Thyroid gland (tissue), 4 donors: ENCODE measurements around the gene PRKCD. TPM values are rescaled to one million over a fixed set of nuclear protein-coding genes. Genes with fewer than 3 reads are reported as not detected.

Source experiments
- DNase-seq, 2 donors: peaks; one replicate each; pipeline ENCODE4 v3.0.0-alpha.2; 2019
- H3K27ac ChIP-seq, 3 donors: fragments of 200-600 bp; sonication (generic); 1 replicate in 2 of 3; 2 replicates in 1 of 3; pipeline ENCODE4 v1.5.1; 2016 to 2019; ENCODE audit warnings: mild to moderate bottlenecking in 1 of 3, moderate library complexity in 1 of 3
- H3K27me3 ChIP-seq: fragments of 200-600 bp; sonication (generic); one replicate; pipeline ENCODE4 v1.5.1; 2019
- H3K36me3 ChIP-seq, 2 donors: fragments of 200-600 bp; sonication (generic); one replicate each; pipeline ENCODE4 v1.5.1; 2016 to 2019
- H3K4me1 ChIP-seq, 2 donors: fragments of 200-600 bp; sonication (generic); one replicate each; pipeline ENCODE4 v1.5.1; 2017 to 2019
- H3K4me3 ChIP-seq, 3 donors: fragments of 200-600 bp; sonication (generic); replicated peaks in 1 of 3; 1 replicate in 2 of 3; 2 replicates in 1 of 3; pipeline ENCODE4 v1.5.1; 2016; ENCODE audit warnings: mild to moderate bottlenecking in 1 of 3
- H3K9me3 ChIP-seq: fragments of 200-600 bp; sonication (generic); one replicate; pipeline ENCODE4 v1.5.1; 2017
- CTCF ChIP-seq, 6 experiments: fragments of 200-600 bp in 3 of 6; fragments of 450-650 bp in 3 of 6; sonication (generic) in 3 of 6; IDR thresholded peaks; one replicate each; pipeline ENCODE4 v1.5.1; 2016 to 2019; ENCODE audit warnings: antibody characterized with exemption in 6 of 6, mild to moderate bottlenecking in 2 of 6, inconsistent platforms in 1 of 6, moderate library complexity in 1 of 6
- POLR2A ChIP-seq, 2 donors: fragments of 450-650 bp; IDR thresholded peaks; one replicate each; pipeline ENCODE4 v1.6.1; 2017; ENCODE audit warnings: antibody characterized with exemption in 2 of 2, mild to moderate bottlenecking in 2 of 2, moderate library complexity in 1 of 2
- whole genome bisulfite sequencing, 2 donors: methylation state at CpG; one replicate each; pipeline ENCODE4 v1.1.5; 2017; 5-methylcytosine and 5-hydroxymethylcytosine counted together
- intact Hi-C: fragments of 100-400 bp; cut with DNase I; formaldehyde crosslinking; loops from one replicate; pipeline ENCODE4 v1.15.1; 2023
- total RNA-seq, 4 donors: library from RNA; depleted of rRNA; stranded (reverse); fragments of >200 nt; gene quantifications; one replicate each; pipeline ENCODE4 v1.2.3, GENCODE V29; 2016

Gene PRKCD
- total RNA-seq, 4 donors from 2014 or later = 32.0 to 154 (median 71.4) TPM

GRCh38 chr3:53114412-53115074 lies 46.5 kb upstream of the PRKCD start:
- Histone ChIP-seq H3K36me3 (peaks cover 22 to 30% of the 10 kb centered on the region in 2 donors), H3K27me3 (no peaks in the 10 kb centered on the region), H3K4me3 (no peak overlapping the region), H3K4me1 (peaks cover 4 to 24% of the 10 kb centered on the region in 2 donors), H3K9me3 (no peaks in the 10 kb centered on the region), H3K27ac (no peak overlapping the region)
- TF ChIP-seq POLR2A (IDR thresholded peaks at IDR 0.05) = no peak
- no peak for TF ChIP-seq CTCF (IDR thresholded peaks at IDR 0.05)
- WGBS, 2 donors = 93 to 97% methylated on average over 5 of the region's 5 CpGs
- intact Hi-C loops = loop anchor here (2.0 kb wide), 1 partner anchor 84 kb away; no protein-coding TSS in a partner anchor
- DNase-seq = no peak

GRCh38 chr3:53116956-53117355 lies 44.1 kb upstream of the PRKCD start:
- Histone ChIP-seq H3K27ac (no peak overlapping the region), H3K9me3 (no peaks in the 10 kb centered on the region), H3K4me3 (no peak overlapping the region), H3K27me3 (no peaks in the 10 kb centered on the region), H3K36me3 (peaks cover 39 to 44% of the 10 kb centered on the region in 2 donors), H3K4me1 (peaks cover 4 to 15% of the 10 kb centered on the region in 2 donors)
- no peak for TF ChIP-seq POLR2A (IDR thresholded peaks at IDR 0.05)
- no peak for TF ChIP-seq CTCF (IDR thresholded peaks at IDR 0.05)
- 90 to 94% methylated on average over 1 of the region's 1 CpG for WGBS, 2 donors
- intact Hi-C loops = no loop called here
- DNase-seq = no peak

- 88 to 91% methylated on average over 5 of the region's 5 CpGs for WGBS, 2 donors
- Histone ChIP-seq H3K36me3 (peaks cover 67 to 76% of the 10 kb centered on the region in 2 donors), H3K4me1 (no peaks in the 10 kb centered on the region), H3K27me3 (no peaks in the 10 kb centered on the region), H3K9me3 (no peaks in the 10 kb centered on the region), H3K27ac (no peak overlapping the region), H3K4me3 (no peak overlapping the region)
- no peak for DNase-seq
- intact Hi-C loops = loop anchor here (10.0 kb wide), 1 partner anchor 224 kb away; the partner anchor contains the start of gene DCP1A
- TF ChIP-seq POLR2A (IDR thresholded peaks at IDR 0.05) = no peak
- TF ChIP-seq CTCF (IDR thresholded peaks at IDR 0.05) = no peak
Observed at GRCh38 chr3:53120336-53120735, 40.7 kb upstream of the PRKCD start.

- no peak for DNase-seq
- Histone ChIP-seq H3K4me1 (no peaks in the 10 kb centered on the region), H3K36me3 (peaks cover 59 to 72% of the 10 kb centered on the region in 2 donors), H3K27me3 (no peaks in the 10 kb centered on the region), H3K27ac (no peak overlapping the region), H3K4me3 (no peak overlapping the region), H3K9me3 (no peaks in the 10 kb centered on the region)
- WGBS, 2 donors = 91 to 93% methylated on average over 4 of the region's 4 CpGs
- no peak for TF ChIP-seq CTCF (IDR thresholded peaks at IDR 0.05)
- TF ChIP-seq POLR2A (IDR thresholded peaks at IDR 0.05) = no peak
- intact Hi-C loops = loop anchor here (10.0 kb wide), 1 partner anchor 222 kb away; the partner anchor contains the start of gene DCP1A
Observed at GRCh38 chr3:53122255-53122932, 38.6 kb upstream of the PRKCD start.

- H3K27ac ChIP-seq = no peak overlapping the region
- intact Hi-C loops = loop anchor here (10.0 kb wide), 1 partner anchor 222 kb away; the partner anchor contains the start of gene DCP1A
- H3K4me3 ChIP-seq = no peak overlapping the region
- 80 to 96% methylated on average over 1 of the region's 1 CpG for whole genome bisulfite sequencing, 2 donors
- H3K27me3 ChIP-seq = no peaks in the 10 kb centered on the region
- peaks cover 57 to 68% of the 10 kb centered on the region in 2 donors for H3K36me3 ChIP-seq
- no peaks in the 10 kb centered on the region for H3K9me3 ChIP-seq
- no peaks in the 10 kb centered on the region for H3K4me1 ChIP-seq
- no peak for TF ChIP-seq CTCF (IDR thresholded peaks at IDR 0.05)
- TF ChIP-seq POLR2A (IDR thresholded peaks at IDR 0.05) = no peak
- no peak for DNase-seq
Observed at GRCh38 chr3:53122933-53123305, 38.1 kb upstream of the PRKCD start.
